Muscle layer of duodenum (tissue), 2 donors: ENCODE measurements around the gene CGB8.
A peak's percentile ranks its signal among the peaks of the same experiment; 100 is the strongest.
"Not testable (repeated sequence)": the region's sequence is repeated elsewhere in the genome, so short reads cannot be mapped to it uniquely, and the experiment has no call there.

Source experiments
- H3K27ac ChIP-seq: one replicate; pipeline ENCODE4 v1.7.0; 2013; ENCODE audit warnings: mild to moderate bottlenecking, low read length
- H3K27me3 ChIP-seq: one replicate; pipeline ENCODE4 v1.7.0; 2013; ENCODE audit warnings: low read depth, mild to moderate bottlenecking, control low read depth, low read length
- H3K36me3 ChIP-seq, 2 donors: one replicate each; pipeline ENCODE4 v1.7.0; 2013; ENCODE audit warnings: low read length in 2 of 2, control low read depth in 1 of 2, mild to moderate bottlenecking in 1 of 2; ENCODE audit not compliant: insufficient read depth in 2 of 2, control insufficient read depth in 1 of 2
- H3K4me1 ChIP-seq, 2 donors: one replicate each; pipeline ENCODE4 v1.7.0; 2013; ENCODE audit warnings: low read length in 2 of 2, mild to moderate bottlenecking in 2 of 2, control low read depth in 1 of 2, moderate library complexity in 1 of 2; ENCODE audit not compliant: insufficient read depth in 2 of 2, control insufficient read depth in 1 of 2
- H3K4me3 ChIP-seq, 2 donors: one replicate each; pipeline ENCODE4 v1.7.0; 2013; ENCODE audit warnings: low read length in 2 of 2, low read depth in 1 of 2, mild to moderate bottlenecking in 1 of 2
- H3K9me3 ChIP-seq, 2 donors: one replicate each; pipeline ENCODE4 v1.7.0; 2013; ENCODE audit warnings: low read length in 2 of 2, control low read depth in 1 of 2, mild to moderate bottlenecking in 1 of 2; ENCODE audit not compliant: control insufficient read depth in 1 of 2
- donor health status: healthy.

Gene CGB8

DNA sequence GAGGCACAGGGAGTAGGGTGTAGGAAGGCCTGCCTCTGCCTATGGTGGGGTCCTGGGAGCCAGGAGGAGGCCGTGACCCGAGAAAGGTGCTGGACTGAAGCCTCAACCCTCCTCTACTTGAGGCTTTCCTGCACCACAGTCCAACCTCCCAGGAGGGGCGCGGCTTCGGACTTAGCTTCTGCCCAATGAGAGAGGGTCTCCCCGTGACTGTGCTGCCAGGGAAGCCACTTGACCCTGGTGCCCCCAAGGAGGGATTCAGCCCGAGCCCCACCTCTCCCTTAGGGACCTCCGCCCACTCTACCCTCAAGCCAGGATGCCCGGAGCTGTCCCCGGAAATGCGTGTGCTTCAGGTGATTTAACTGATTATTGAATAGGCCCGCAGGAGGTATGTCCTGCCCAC, at the start of gene CGB8:
TSS of gene CGB8 (minus strand) at position 101 of the 400 bp plus-strand sequence. CDS start 372 bp downstream, outside the sequence.
- H3K36me3 ChIP-seq, H3K27me3 ChIP-seq, H3K27ac ChIP-seq, H3K4me1 ChIP-seq, H3K4me3 ChIP-seq, H3K9me3 ChIP-seq: not testable (repeated sequence)

DNA sequence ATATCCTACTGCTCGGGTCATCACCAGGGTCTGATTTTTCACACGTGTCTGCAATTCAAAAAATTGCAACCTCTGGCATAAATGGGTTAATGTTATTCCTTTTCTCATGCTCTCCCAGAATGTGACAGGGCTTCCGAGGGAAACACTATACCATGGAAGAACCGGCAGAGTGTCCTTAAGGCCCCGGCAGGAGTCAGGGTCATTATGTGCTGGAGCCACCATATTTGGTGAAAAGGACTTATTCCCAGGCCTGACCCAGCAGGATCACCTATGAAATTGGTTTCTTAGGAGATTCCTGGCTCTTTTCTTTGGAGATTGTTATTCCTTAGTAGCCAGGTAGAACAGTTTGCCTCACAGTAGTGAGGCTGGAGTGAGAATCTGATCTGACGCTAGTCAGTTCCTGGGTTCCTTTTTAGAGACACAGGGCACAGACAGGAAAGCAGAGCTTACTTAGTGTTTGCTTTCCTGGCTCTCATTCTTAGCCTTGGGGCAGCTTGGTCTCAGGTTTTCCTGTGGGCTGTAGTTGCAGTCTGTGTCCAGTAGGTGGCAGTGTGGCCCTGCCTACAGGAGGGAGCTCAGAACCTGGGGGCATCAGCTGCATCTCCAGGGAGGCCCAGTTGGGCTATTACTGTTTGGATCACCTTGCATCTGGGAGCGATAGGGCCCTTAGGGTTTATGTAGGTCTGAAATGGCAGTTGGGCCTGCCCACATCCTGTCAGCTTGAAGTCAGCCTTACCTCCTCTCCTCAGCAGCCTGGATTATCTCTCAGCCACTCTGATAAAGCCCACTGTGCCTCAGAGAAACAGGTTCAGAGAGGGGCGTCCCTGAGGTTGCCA, 48.8 kb upstream of the CGB8 start:
- Histone ChIP-seq H3K9me3 (no peaks in the 10 kb centered on the region), H3K4me3 (no peak overlapping the region), H3K27me3 (no peaks in the 10 kb centered on the region), H3K4me1 (peaks cover 0 to 22% of the 10 kb centered on the region in 2 donors), H3K36me3 (peaks cover 45 to 50% of the 10 kb centered on the region in 2 donors), H3K27ac (no peak overlapping the region)

DNA sequence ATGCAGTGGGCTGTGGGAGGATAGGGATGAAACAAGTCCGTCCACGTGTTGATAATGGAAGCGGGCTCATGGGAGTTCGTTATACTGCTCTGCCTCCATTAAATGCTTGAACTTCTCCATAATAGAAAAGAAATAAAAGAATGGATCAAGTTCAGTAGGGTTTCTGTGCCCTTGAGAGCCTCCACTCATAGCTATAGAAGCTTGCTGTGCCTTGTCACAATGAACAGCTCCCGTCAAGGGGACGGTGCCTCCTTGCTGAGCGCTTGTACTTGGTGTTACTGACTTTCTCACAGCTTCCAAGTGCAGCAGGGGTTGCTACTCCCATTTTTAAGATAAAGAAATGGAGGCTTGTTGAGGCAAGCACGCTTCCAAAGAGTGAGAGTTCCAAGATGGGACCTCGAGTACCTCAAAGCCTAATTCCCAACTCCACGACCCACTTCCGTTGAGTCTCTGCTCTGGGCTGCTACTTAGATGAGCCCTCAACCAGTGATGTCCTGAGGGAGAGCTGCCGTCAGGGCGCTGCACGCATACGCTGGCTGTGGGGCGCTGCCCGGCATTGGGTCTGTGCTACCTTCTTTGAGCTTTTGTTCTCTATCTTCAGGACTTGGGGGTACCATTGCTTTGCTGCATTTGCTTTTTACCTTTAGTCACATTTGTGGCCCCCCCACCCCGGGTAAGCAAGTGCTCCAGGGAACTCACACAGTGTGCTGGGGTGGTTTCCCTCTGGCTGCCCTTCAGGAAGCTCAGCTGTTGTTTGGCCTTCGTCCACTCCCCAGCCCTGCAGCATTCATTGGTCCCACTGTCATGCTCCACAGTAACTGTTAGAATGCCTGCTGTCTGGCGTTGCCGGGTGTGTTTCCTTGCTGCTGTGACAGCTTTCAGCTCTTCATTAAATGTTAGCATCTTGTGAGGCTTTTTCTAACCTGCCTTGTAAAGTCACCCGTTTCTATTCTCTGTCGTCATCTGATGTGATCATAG, 45.9 kb upstream of the CGB8 start:
- Histone ChIP-seq H3K4me3 (no peak overlapping the region), H3K9me3 (no peaks in the 10 kb centered on the region), H3K27me3 (no peaks in the 10 kb centered on the region), H3K27ac (no peak overlapping the region), H3K36me3 (peaks cover 50 to 54% of the 10 kb centered on the region in 2 donors), H3K4me1 (peaks cover 0 to 22% of the 10 kb centered on the region in 2 donors)

DNA sequence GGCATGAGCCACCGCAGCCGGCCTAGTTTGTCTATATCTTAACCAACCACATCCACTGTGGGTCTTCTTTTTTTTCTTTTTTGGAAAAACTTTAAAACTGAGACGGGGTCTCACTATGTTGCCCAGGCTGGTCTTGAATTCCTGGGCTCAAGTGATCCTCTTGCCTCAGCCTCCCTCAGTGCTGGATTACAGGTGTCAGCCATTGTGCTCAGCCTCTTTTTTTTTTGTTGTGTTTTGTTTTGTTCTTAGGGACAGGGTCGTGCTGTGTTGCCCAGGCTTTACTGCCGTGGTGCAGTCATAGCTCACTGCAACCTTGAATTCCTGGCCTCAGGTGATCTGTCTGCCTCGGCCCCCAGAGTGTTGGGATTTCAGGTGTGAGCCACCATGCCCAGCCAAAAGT, 43.8 kb upstream of the CGB8 start:
- no peaks in the 10 kb centered on the region for H3K27me3 ChIP-seq
- no peak overlapping the region for H3K4me3 ChIP-seq
- H3K36me3 ChIP-seq: peaks cover 41 to 43% of the 10 kb centered on the region in 2 donors
- H3K27ac ChIP-seq: no peak overlapping the region
- H3K9me3 ChIP-seq: no peaks in the 10 kb centered on the region
- peaks cover 4 to 13% of the 10 kb centered on the region in 2 donors for H3K4me1 ChIP-seq

DNA sequence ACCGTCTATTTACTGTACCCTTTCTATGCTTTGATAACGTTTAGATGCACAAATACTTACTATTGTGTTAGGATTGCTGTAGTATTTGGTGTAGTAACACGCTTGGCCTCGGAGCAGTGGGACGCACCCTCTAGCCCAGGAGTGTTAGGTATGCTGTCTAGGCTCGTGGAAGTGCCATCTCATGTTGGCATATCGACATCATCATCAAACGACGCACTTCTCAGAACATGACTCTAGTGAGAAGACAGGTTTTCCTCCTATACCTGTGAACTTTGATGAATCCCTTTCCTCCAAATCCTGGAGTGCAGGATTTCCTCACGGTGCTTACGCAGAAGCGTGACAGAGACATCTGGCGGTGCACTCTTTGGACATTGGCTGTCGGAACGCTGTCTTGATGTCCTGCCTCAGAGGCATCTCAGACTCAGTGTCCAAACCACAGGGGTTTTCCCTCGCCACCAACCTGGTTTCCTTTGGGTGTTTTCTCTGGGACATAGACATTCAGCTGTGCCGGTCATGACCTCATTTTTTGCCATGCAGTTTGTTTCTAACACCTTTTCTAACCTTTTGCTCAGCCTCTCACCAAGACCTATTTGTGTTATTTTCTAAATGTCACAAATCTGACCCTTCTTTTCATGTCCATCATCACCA, 42.6 kb upstream of the CGB8 start:
- Histone ChIP-seq H3K9me3 (no peaks in the 10 kb centered on the region), H3K27ac (no peak overlapping the region), H3K36me3 (peaks cover 33 to 43% of the 10 kb centered on the region in 2 donors), H3K27me3 (no peaks in the 10 kb centered on the region), H3K4me1 (peaks cover 5 to 21% of the 10 kb centered on the region in 2 donors), H3K4me3 (no peak overlapping the region)

DNA sequence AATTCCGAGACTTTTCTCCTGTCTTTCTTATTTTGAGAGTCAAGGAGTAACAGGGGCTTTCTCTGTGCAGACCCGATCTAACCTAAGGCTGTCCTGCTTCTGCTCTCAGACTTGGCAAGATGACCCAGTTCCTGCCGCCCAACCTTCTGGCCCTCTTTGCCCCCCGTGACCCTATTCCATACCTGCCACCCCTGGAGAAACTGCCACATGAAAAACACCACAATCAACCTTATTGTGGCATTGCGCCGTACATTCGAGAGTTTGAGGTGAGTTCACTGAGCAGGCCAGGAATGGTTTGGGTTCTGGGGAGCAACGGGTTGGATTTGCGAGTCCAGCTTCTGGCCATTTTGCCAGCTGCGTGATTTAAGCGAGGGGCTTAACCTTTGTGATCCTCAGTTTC, 37.4 kb upstream of the CGB8 start:
- Histone ChIP-seq H3K4me1 (peaks cover 9 to 21% of the 10 kb centered on the region in 2 donors), H3K9me3 (no peaks in the 10 kb centered on the region), H3K4me3 (peak overlapping the region; percentile 97 to 99), H3K27ac (peak overlapping the region; percentile 69), H3K27me3 (no peaks in the 10 kb centered on the region), H3K36me3 (peaks cover 16 to 20% of the 10 kb centered on the region in 2 donors)

DNA sequence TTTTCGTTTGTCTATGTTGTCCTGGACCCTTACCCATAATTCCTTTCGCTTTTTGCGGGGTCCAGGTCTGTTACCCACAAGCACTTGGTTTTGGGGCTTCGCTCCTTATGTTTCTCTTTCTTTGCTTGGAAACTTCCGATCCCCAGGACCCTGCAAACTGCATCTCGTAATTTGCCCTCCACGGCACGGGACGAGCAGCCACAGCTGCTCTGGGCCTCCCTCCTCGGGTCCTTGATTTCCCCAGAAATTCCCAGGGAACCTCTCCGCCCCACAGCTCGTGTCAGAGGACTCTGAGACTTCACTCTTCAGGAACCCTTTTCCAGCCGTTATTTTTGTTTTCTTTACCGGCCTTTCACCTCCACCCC, 36.9 kb upstream of the CGB8 start:
- Histone ChIP-seq H3K4me3 (peak overlapping the region; percentile 97 to 99), H3K9me3 (no peaks in the 10 kb centered on the region), H3K36me3 (peaks cover 14 to 16% of the 10 kb centered on the region in 2 donors), H3K27ac (peak overlapping the region; percentile 69), H3K4me1 (peaks cover 9 to 21% of the 10 kb centered on the region in 2 donors), H3K27me3 (no peaks in the 10 kb centered on the region)

DNA sequence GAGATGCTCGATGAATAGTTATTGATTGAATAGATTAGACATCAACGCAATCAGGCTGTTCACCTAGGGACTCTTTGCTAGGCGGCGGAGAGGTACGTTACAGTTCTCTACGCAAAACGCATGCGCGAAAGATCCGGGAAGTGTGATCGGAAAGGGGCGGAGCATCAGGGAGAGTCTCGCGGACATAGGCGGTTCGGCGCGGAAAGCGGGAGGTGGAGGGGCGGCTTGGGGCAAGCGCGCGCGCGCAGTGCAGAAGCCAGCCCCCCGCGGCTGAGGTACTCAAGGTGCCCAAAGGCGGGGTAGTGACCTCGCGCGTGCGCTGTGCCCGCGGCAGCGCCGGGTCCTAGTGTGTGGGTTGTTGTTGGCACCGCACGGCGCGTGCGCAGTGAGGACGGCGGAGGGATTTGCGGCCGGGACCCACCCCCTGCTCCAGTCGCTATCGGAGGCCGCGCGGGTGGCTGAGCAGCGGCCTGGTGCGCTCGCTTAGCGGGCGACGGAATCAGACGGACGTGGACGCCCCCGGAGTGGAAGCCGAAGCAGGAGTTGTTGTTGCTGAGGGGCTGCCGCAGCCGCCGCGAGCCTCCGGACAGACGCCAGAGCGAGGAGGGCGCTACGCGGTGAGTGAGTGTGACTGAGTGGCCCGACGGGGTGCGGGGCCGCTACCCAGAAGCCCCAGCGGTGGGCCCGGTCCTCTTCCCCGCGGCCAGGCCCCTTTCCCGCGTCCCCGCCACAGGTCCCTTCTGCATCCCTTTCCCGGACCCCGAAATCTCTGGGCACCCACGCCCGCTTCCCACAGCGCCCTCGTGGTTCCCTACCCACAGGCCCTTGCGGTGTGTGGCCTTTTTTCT, 36.3 kb upstream of the CGB8 start, which contains the start of gene SNRNP70:
TSS of gene SNRNP70 (plus strand) at position 432 of the 848 bp plus-strand sequence. CDS start 964 bp downstream, outside the sequence.
- Histone ChIP-seq H3K27ac (peak within 1 kb of the TSS; percentile 84), H3K9me3 (no peaks in the 10 kb centered on the region), H3K27me3 (no peaks in the 10 kb centered on the region), H3K4me1 (peaks cover 9 to 21% of the 10 kb centered on the region in 2 donors), H3K36me3 (peaks cover 8 to 10% of the 10 kb centered on the region in 2 donors), H3K4me3 (peak within 1 kb of the TSS; percentile 97 to 99)

DNA sequence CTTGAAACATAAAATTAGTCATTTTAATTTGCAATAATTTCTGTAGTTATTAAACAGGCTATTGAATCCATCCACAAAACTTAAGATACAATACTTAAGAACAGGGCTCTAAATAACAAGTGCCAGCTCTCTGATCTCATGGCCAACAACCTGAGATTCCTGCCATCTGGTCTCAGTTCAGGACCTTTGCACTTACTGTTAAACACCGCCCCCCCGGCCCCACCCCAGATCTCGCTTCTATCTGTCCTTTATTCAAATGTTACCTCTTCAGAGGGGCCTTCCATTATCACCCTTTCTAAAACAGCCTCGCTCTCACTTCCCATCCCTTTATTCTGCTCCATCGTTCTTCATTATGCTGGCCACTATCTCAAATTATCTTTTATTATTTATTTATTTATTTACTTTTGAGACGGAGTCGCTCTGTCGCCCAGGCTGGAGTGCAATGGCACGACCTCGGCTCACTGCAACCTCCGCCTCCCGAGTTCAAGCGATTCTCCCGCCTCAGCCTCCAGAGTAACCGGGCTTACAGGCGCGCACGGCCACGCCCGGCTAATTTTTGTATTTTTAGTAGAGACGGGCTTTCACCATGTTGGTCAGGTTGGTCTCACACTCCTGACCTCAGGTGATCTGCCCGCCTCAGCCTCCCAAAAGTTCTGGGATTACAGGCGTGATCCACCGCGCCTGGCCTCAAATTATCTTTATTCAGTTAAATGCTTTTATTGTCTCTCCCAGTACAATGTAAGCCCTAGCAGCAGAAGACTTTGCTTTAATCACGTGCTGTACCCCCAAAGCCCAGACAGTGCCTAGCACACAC, 35.5 kb upstream of the CGB8 start:
- Histone ChIP-seq H3K4me1 (peaks cover 9 to 21% of the 10 kb centered on the region in 2 donors), H3K27me3 (no peaks in the 10 kb centered on the region), H3K9me3 (no peaks in the 10 kb centered on the region), H3K27ac (peak overlapping the region; percentile 84), H3K36me3 (peaks cover 5% of the 10 kb centered on the region in 2 donors), H3K4me3 (peak overlapping the region; percentile 60 to 97)

DNA sequence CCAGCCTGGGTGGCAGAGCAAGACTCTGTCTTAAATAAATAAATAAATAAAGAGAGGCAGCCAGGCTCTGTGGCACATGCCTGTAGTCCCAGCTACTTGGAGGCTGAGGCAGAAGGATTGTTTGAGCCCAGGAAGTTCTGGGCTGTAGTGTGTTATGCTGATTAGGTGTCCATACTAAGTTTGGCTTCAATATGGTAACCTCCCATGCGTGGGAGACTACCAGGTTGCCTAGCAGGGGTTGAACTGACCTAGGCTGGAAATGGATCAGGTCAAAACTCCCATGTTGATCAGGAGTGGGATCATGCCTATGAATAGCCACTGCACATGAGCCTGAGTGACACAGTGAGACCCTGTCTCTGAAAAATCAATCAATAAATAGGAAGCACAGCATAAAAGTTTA, 32.4 kb upstream of the CGB8 start:
- no peak overlapping the region for H3K4me3 ChIP-seq
- no peaks in the 10 kb centered on the region for H3K9me3 ChIP-seq
- no peaks in the 10 kb centered on the region for H3K36me3 ChIP-seq
- H3K27me3 ChIP-seq: no peaks in the 10 kb centered on the region
- no peak overlapping the region for H3K27ac ChIP-seq
- peaks cover 2 to 4% of the 10 kb centered on the region in 2 donors for H3K4me1 ChIP-seq
